ENCODE results near the gene AQP3.
A peak's percentile ranks its signal among the peaks of the same experiment; 100 is the strongest.
"Not testable (repeated sequence)": the region's sequence is repeated elsewhere in the genome, so short reads cannot be mapped to it uniquely, and the experiment has no call there.

AQP3 gene

DNA sequence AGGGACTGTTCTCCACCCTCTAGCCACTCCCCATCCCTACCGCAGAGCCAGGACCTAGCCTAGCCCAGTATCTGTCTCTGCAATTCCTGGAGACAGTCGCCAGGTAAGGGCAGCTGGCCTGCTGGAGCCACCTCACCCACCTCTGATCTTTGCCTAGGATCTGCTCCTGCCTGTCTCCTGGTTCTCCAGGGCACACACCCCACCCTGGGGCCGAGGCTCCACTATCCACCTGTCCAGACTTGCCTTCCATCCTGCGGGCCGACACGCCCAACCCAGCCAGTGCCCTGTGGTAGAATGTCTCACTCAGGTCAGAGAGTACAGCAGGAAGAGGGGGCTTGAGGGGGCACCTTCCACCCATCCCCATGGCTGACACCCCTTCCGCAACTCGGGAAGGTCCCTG lies 29.3 kb downstream of the AQP3 start:
- peaks cover 3% of the 10 kb centered on the region for H3K27me3 ChIP-seq (ENCODE audit: control insufficient read depth, insufficient read depth, low read length)
- H3K36me3 ChIP-seq (ENCODE audit: control insufficient read depth, insufficient read depth, low read length) = no peaks in the 10 kb centered on the region
- H3K9ac ChIP-seq (ENCODE audit: low read length) = no peak overlapping the region
- no peaks in the 10 kb centered on the region for H3K9me3 ChIP-seq (ENCODE audit: control insufficient read depth, low read length)
- peaks cover 49% of the 10 kb centered on the region for H3K4me1 ChIP-seq (ENCODE audit: control insufficient read depth, insufficient read depth, low read length)
- H3K4me3 ChIP-seq (ENCODE audit: low read length) = no peak overlapping the region

DNA sequence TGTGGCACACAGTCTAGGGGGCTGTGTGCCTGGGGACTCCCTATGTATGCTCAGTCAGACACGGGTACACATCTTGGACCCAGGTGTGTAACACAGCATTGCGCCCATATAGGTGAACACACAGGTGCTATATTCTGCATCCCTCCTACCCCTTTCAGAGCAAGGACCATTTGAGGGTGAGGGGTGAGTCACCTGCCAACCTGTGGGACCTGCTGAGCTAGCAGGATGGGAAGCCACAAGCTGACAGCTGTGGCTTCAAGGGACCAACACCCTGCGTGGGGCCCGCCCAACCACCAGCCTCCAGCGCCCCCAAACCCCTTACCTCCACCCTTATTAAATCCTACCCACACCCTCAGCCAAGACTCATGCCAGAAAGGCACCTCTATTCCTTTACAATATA lies 30.4 kb downstream of the AQP3 start:
- peaks cover 3% of the 10 kb centered on the region for H3K27me3 ChIP-seq (ENCODE audit: control insufficient read depth, insufficient read depth, low read length)
- no peak overlapping the region for H3K9ac ChIP-seq (ENCODE audit: low read length)
- H3K4me3 ChIP-seq (ENCODE audit: low read length) = no peak overlapping the region
- H3K36me3 ChIP-seq (ENCODE audit: control insufficient read depth, insufficient read depth, low read length) = no peaks in the 10 kb centered on the region
- peaks cover 49% of the 10 kb centered on the region for H3K4me1 ChIP-seq (ENCODE audit: control insufficient read depth, insufficient read depth, low read length)
- H3K9me3 ChIP-seq (ENCODE audit: control insufficient read depth, low read length) = no peaks in the 10 kb centered on the region

DNA sequence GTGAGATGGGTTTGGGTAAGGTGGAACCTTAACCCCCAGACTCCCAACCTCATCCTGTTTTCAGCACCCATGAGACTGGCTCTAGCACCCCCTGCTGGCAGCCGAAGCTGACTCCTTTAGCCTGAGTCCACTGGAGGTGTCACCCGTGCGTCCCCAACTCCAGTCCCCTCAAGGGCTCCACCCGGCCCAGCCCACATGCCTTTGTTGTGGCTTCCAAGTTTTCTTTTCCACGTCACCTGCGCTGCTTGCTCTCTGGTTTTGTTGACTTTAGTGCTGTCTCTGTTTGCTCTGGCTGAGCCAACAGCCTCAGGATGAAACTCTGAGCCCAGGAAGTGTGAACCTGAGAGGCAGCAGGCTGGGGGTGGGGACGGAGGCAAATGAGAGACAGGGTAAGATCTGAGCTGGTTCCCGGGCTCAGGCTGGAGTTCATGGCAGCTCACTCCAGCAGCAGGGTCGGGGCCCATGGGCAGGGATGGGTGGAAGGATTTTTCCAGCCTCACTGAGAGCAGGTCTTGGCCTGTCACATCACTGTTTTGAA lies 31.8 kb downstream of the AQP3 start:
- H3K27me3 ChIP-seq (ENCODE audit: control insufficient read depth, insufficient read depth, low read length) = peaks cover 3% of the 10 kb centered on the region
- no peaks in the 10 kb centered on the region for H3K9me3 ChIP-seq (ENCODE audit: control insufficient read depth, low read length)
- H3K4me1 ChIP-seq (ENCODE audit: control insufficient read depth, insufficient read depth, low read length) = peaks cover 49% of the 10 kb centered on the region
- H3K36me3 ChIP-seq (ENCODE audit: control insufficient read depth, insufficient read depth, low read length) = no peaks in the 10 kb centered on the region
- H3K9ac ChIP-seq (ENCODE audit: low read length) = peak overlapping the region; percentile 55
- no peak overlapping the region for H3K4me3 ChIP-seq (ENCODE audit: low read length)

DNA sequence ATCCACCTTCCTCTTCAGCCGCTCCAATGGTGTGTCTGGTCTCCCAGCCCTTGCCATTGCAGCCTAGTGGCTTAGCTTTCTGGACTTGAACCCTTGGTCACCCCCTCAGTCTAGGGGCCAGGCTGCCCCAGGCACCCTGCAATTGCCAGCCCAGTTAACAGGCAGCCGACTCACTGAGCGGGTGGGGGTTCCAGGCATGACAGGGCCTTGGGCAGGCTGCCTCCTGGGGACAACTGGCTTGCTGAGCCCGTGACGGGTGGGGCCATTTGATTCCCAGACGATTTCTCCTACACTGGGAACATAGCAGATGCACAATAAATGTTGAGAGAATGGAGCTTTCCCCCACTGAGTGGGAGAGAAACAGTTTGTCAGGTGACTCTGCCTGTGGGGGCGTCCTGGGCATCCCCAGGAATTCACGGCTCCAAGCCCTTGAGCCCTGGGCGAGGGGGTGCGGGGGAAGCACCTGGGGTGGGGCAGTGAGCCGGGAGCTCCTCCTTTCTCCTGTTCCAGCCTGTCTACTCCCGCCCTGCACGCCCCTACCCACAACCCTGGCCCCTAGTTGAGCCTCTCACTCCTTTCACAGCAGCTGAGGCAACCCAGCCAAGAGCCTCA lies 32.4 kb downstream of the AQP3 start:
- no peaks in the 10 kb centered on the region for H3K36me3 ChIP-seq (ENCODE audit: control insufficient read depth, insufficient read depth, low read length)
- no peak overlapping the region for H3K4me3 ChIP-seq (ENCODE audit: low read length)
- peak overlapping the region; percentile 55 for H3K9ac ChIP-seq (ENCODE audit: low read length)
- peaks cover 49% of the 10 kb centered on the region for H3K4me1 ChIP-seq (ENCODE audit: control insufficient read depth, insufficient read depth, low read length)
- peaks cover 3% of the 10 kb centered on the region for H3K27me3 ChIP-seq (ENCODE audit: control insufficient read depth, insufficient read depth, low read length)
- no peaks in the 10 kb centered on the region for H3K9me3 ChIP-seq (ENCODE audit: control insufficient read depth, low read length)

DNA sequence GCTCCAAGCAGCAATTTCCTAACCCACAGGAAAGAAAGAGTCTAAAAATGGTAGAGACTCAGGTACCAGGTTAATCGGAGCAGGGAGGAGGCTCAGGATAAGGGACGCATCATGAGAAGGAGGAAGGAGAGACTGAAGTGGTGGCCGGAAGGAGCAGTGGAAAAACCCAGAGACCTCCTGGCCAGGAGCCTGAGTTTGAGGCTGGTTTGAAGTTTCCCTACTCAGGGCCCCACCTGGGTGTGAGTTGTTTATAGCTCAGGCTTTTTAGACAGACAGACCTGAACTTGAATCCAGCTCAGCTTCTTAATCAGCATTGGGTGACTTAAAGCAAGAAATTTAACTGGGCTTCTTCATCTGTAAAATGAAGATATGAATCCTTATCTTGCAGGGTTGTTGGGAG lies 33.1 kb downstream of the AQP3 start:
- H3K27me3 ChIP-seq (ENCODE audit: control insufficient read depth, insufficient read depth, low read length) = peaks cover 3% of the 10 kb centered on the region
- no peaks in the 10 kb centered on the region for H3K36me3 ChIP-seq (ENCODE audit: control insufficient read depth, insufficient read depth, low read length)
- no peak overlapping the region for H3K9ac ChIP-seq (ENCODE audit: low read length)
- no peaks in the 10 kb centered on the region for H3K9me3 ChIP-seq (ENCODE audit: control insufficient read depth, low read length)
- peaks cover 49% of the 10 kb centered on the region for H3K4me1 ChIP-seq (ENCODE audit: control insufficient read depth, insufficient read depth, low read length)
- H3K4me3 ChIP-seq (ENCODE audit: low read length) = no peak overlapping the region

DNA sequence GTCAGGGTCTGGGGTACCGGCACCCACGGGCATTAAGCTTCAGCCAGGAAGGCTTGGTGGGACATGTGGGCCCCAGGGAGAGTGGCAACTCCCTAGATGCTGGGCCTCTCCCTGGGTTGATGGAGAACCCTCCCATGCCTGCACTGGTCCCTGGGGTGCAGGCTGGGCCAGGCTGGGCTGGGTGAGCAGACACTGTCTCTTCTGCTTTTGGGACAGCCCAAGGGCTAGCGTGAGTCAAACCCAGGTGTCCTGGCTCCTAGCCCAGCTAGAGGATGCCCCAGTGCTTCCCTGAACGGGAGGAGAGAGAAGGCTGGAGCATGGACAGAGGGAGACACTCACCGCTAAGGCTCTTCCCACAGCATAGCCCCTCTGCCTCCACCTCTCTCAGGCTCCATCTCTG lies 39.3 kb downstream of the AQP3 start:
- peaks cover 5% of the 10 kb centered on the region for H3K4me1 ChIP-seq (ENCODE audit: control insufficient read depth, insufficient read depth, low read length)
- H3K9me3 ChIP-seq (ENCODE audit: control insufficient read depth, low read length) = no peaks in the 10 kb centered on the region
- no peaks in the 10 kb centered on the region for H3K36me3 ChIP-seq (ENCODE audit: control insufficient read depth, insufficient read depth, low read length)
- H3K4me3 ChIP-seq (ENCODE audit: low read length) = no peak overlapping the region
- no peak overlapping the region for H3K9ac ChIP-seq (ENCODE audit: low read length)
- H3K27me3 ChIP-seq (ENCODE audit: control insufficient read depth, insufficient read depth, low read length) = no peaks in the 10 kb centered on the region

DNA sequence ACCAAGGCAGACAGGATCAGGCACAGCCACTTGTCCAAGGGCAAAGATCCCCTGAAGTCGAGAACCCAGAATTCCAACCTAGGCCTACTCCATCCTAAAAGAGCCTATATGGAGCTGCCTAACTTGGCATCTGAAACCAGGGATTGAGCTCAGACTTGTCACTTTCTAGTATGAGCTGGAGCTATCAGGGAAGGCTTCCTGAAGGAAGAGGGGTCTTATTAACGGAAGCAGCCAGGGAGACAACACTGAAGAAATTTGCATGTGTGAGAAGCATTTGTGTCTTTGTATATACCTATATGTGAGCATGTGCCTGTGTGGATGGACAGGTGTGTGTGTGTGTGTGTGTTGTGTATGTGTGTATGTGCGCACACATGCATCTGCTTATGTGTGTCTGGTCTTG lies 40.3 kb downstream of the AQP3 start:
- Histone ChIP-seq H3K9ac (ENCODE audit: low read length) (no peak overlapping the region), H3K4me3 (ENCODE audit: low read length) (no peak overlapping the region), H3K36me3 (ENCODE audit: control insufficient read depth, insufficient read depth, low read length) (no peaks in the 10 kb centered on the region), H3K4me1 (ENCODE audit: control insufficient read depth, insufficient read depth, low read length) (peaks cover 7% of the 10 kb centered on the region), H3K9me3 (ENCODE audit: control insufficient read depth, low read length) (no peaks in the 10 kb centered on the region), H3K27me3 (ENCODE audit: control insufficient read depth, insufficient read depth, low read length) (no peaks in the 10 kb centered on the region)

DNA sequence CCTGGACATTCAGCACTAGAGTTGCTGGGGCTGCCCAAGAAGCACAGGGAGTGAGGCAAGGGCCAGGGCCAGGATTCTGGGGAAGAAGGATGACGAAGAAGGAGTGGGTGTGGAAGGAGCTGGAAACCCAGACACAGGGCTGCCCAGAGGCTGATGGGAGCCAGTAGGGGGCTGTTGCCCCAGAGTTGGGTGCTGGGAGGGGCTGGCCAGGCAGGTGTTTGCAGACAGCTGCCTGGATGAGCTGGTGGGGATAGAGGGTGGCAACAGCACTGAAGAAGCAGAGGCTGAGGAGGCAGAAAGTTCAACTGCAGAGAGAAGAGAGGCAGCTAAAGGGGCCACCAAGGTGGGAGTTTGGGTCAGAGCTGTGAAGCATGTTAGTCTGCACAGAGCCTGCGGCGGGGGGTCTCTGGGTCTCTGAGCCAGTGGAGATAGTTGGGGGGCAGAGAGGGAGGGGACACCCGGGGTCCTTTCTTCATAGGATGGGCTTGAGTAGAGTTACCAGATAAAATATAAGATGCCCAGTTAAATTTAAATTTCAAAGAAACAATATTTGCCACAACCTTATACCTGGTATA lies 42.5 kb downstream of the AQP3 start:
- Histone ChIP-seq H3K36me3 (ENCODE audit: control insufficient read depth, insufficient read depth, low read length) (no peaks in the 10 kb centered on the region), H3K9me3 (ENCODE audit: control insufficient read depth, low read length) (no peaks in the 10 kb centered on the region), H3K4me3 (ENCODE audit: low read length) (no peak overlapping the region), H3K4me1 (ENCODE audit: control insufficient read depth, insufficient read depth, low read length) (peaks cover 7% of the 10 kb centered on the region), H3K27me3 (ENCODE audit: control insufficient read depth, insufficient read depth, low read length) (no peaks in the 10 kb centered on the region), H3K9ac (ENCODE audit: low read length) (no peak overlapping the region)

DNA sequence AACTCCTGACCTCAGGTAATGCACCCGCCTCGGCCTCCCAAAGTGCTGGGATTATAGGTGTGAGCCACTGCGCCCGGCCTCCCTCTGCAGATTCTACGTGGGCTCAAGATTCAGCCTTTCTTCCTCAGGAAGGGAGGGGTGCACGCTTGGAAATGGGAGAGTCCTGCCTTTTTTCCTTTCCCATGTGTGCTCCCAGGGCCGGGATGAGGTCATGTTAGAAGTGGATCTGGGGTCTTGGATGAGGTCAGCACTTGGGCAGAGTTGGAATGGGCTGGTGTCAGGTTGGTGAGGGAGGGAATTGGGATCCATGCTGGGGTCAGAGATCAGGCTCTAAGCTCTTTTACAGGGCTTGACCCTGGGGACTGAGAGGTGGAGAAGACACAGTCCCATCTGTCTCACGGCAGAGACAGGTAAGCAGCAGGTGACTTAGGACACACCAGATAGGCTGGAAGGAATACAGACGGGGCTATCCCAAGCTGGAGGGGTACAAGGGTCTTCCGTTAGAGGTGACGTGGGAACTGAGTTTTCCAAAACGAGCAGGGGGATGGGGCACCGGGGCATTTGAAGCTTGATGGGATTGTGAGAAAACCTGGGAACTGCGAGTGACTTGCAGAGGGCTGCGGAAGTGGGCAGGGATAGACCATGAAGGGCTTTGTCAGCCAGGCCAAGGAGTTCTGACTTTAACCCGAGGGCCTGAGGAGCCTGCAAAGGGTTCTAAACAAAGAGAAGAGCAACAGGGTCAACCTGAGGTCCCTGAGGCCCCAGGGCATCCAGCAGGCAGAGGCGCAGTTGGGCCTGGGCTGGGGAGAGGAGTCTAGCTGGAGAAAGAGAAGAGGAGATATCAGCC lies 43.2 kb downstream of the AQP3 start:
- Histone ChIP-seq H3K4me3 (ENCODE audit: low read length) (no peak overlapping the region), H3K9me3 (ENCODE audit: control insufficient read depth, low read length) (no peaks in the 10 kb centered on the region), H3K4me1 (ENCODE audit: control insufficient read depth, insufficient read depth, low read length) (peaks cover 7% of the 10 kb centered on the region)

DNA sequence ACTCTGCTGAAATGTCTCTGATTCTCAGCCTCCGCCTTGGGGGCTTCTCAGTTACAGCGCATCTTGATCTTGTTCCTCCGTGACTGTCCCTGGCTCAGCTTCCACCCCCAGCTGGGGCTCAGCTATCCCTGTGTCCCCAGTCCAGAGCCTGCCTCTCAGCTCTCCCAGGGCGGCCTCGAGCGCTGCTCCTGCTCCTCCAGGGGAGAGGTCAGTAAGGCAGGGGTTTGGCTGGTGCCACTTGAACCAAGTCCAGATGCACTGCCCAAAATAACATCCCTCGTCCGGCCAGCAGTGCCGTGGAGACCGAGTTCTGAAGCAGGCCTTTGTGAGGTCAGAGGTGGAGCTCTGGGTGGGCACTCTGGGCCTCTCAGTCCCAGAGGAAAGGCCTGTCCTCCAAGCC lies 45.0 kb downstream of the AQP3 start, which contains the start of gene AQP7:
Gene AQP7, minus strand, starts transcription at position 198 of the 400 bp plus-strand sequence. CDS start 1,306 bp downstream, outside the sequence.
- H3K27me3 ChIP-seq (ENCODE audit: control insufficient read depth, insufficient read depth, low read length); H3K36me3 ChIP-seq (ENCODE audit: control insufficient read depth, insufficient read depth, low read length); H3K9me3 ChIP-seq (ENCODE audit: control insufficient read depth, low read length); H3K4me3 ChIP-seq (ENCODE audit: low read length); H3K4me1 ChIP-seq (ENCODE audit: control insufficient read depth, insufficient read depth, low read length): not testable (repeated sequence)
- H3K9ac ChIP-seq (ENCODE audit: low read length) = peak within 1 kb of the TSS; percentile 59

More for the DNA sequence above, 43.2 kb downstream of the AQP3 start:
- no peak overlapping the region for H3K9ac ChIP-seq (ENCODE audit: low read length)
- H3K27me3 ChIP-seq (ENCODE audit: control insufficient read depth, insufficient read depth, low read length) = no peaks in the 10 kb centered on the region
- H3K36me3 ChIP-seq (ENCODE audit: control insufficient read depth, insufficient read depth, low read length) = no peaks in the 10 kb centered on the region

DNA sequence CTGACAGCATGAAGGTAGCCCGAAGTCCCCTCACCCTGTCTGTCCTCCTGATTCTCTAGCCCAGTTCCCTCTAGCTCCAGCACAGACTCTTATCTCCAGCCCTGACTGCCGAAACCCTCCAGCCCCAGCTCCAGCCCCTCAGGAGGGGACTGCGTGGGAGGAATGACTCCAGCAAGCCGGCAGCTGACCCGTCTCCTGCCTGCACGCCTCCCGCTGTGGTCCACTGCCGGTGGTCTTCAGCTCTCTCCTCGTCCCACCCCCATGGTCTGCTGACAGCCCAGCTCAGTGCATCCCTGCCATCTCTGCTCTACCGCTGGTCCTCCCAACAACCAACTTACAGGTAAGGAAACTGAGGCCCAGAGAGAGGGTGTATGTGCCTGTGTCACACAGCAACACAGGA lies 45.6 kb downstream of the AQP3 start:
- H3K4me3 ChIP-seq (ENCODE audit: low read length); H3K36me3 ChIP-seq (ENCODE audit: control insufficient read depth, insufficient read depth, low read length); H3K4me1 ChIP-seq (ENCODE audit: control insufficient read depth, insufficient read depth, low read length); H3K9me3 ChIP-seq (ENCODE audit: control insufficient read depth, low read length); H3K9ac ChIP-seq (ENCODE audit: low read length); H3K27me3 ChIP-seq (ENCODE audit: control insufficient read depth, insufficient read depth, low read length): not testable (repeated sequence)

DNA sequence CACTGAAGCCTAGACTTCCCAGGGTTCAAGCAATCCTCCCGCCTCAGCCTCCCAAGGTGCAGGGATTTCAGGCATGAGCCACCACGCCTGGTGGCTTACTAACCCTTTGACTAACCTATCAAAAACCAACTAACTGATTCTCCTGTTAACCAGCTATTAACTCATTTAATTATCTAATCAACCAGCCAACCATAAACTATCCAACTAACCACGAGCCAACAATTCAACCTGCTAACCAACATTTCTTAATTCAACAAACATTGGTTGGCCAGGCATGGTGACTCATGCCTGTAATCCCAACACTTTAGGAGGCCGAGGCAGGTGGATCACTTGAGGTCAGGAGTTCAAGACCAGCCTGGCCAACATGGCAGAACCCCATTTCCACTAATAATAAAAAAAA lies 48.3 kb downstream of the AQP3 start:
- H3K4me1 ChIP-seq (ENCODE audit: control insufficient read depth, insufficient read depth, low read length) = peaks cover 15% of the 10 kb centered on the region

More for the DNA sequence above, 48.3 kb downstream of the AQP3 start:
- not testable (repeated sequence) for H3K9ac ChIP-seq (ENCODE audit: low read length); H3K9me3 ChIP-seq (ENCODE audit: control insufficient read depth, low read length); H3K4me3 ChIP-seq (ENCODE audit: low read length); H3K27me3 ChIP-seq (ENCODE audit: control insufficient read depth, insufficient read depth, low read length); H3K36me3 ChIP-seq (ENCODE audit: control insufficient read depth, insufficient read depth, low read length)

Measured in mucosa of stomach (tissue), 1 donor.